PC-3 (cell line): ENCODE results near the gene IL1RN. TPM values are rescaled to one million over a fixed set of nuclear protein-coding genes. Genes with fewer than 3 reads are reported as not detected.

Experiments used
- ATAC-seq: fragments of 200-7000 bp; cut with Tn5 transposase; 2 replicates; pipeline ENCODE4 v1.9.1; 2020; ENCODE audit warnings: mild to moderate bottlenecking, moderate library complexity
- BruUV-seq: library from RNA; stranded (reverse); fragments of 400-500 nt; replicated peaks from 2 replicates; lab custom pipeline; 2021; lab: Mats Ljungman, UMichigan
- CTCF ChIA-PET: fragments of 300-600 bp; sonication (Branson Sonifier 250); formaldehyde crosslinking; loops from one replicate; lab custom pipeline; 2022; ENCODE audit warnings: antibody characterized with exemption; lab: Charles Lee
- POLR2A ChIA-PET: fragments of 300-600 bp; sonication (Branson Sonifier 250); formaldehyde crosslinking; loops from one replicate; lab custom pipeline; 2022; ENCODE audit warnings: antibody characterized with exemption; ENCODE audit not compliant: unreplicated experiment; lab: Charles Lee
- DNase-seq: peaks from one replicate; pipeline ENCODE4 v3.0.0-alpha.2; 2015
- H2AFZ ChIP-seq: fragments of 300-600 bp; sonication (generic); 2 replicates; pipeline ENCODE4 v1.6.0; 2016; ENCODE audit warnings: antibody characterized with exemption, low read length
- H3F3A ChIP-seq: fragments of 300-600 bp; sonication (generic); one replicate; pipeline ENCODE4 v1.6.0; 2017; ENCODE audit warnings: antibody characterized with exemption, low read length, control low read depth, mild to moderate bottlenecking; ENCODE audit not compliant: unreplicated experiment
- H3K27ac ChIP-seq: fragments of 300-600 bp; sonication (generic); 2 replicates; pipeline ENCODE4 v1.5.1; 2016; ENCODE audit warnings: mild to moderate bottlenecking, low read length
- H3K27me3 ChIP-seq: fragments of 300-600 bp; sonication (generic); 2 replicates; pipeline ENCODE4 v1.6.1; 2016; ENCODE audit warnings: low read length, mixed read lengths
- H3K36me3 ChIP-seq: fragments of 300-600 bp; sonication (generic); 2 replicates; pipeline ENCODE4 v1.6.1; 2016; ENCODE audit warnings: low read depth, mixed run types, low read length, mixed read lengths
- H3K4me1 ChIP-seq: fragments of 300-600 bp; sonication (generic); 2 replicates; pipeline ENCODE4 v1.5.1; 2016; ENCODE audit warnings: low read length; ENCODE audit not compliant: insufficient read depth
- H3K4me2 ChIP-seq: fragments of 300-600 bp; sonication (generic); 2 replicates; pipeline ENCODE4 v1.6.0; 2016; ENCODE audit warnings: low read length
- H3K4me3 ChIP-seq: fragments of 300-600 bp; sonication (generic); 2 replicates; pipeline ENCODE4 v1.5.1; 2016; ENCODE audit warnings: mild to moderate bottlenecking, low read length, mixed read lengths
- H3K79me2 ChIP-seq: fragments of 300-600 bp; sonication (generic); 2 replicates; pipeline ENCODE4 v1.6.1; 2017; ENCODE audit warnings: low read length, mixed read lengths
- H3K9ac ChIP-seq: fragments of 300-600 bp; sonication (generic); 2 replicates; pipeline ENCODE4 v1.6.0; 2016; ENCODE audit warnings: mild to moderate bottlenecking, low read length
- H3K9me2 ChIP-seq: fragments of 300-600 bp; sonication (generic); replicated peaks from 2 replicates; pipeline ENCODE4 v1.6.1; 2016; ENCODE audit warnings: mixed run types, low read length, mixed read lengths
- H3K9me3 ChIP-seq: fragments of 300-600 bp; sonication (generic); 2 replicates; pipeline ENCODE4 v1.6.1; 2016; ENCODE audit warnings: low read length, mixed read lengths
- H4K20me1 ChIP-seq: fragments of 300-600 bp; sonication (generic); 2 replicates; pipeline ENCODE4 v1.6.1; 2016; ENCODE audit warnings: low read length, mixed read lengths
- CTCF ChIP-seq: fragments of 300-600 bp; sonication (generic); conservative IDR thresholded peaks from 2 replicates; pipeline ENCODE4 v1.5.1; 2017; ENCODE audit warnings: antibody characterized with exemption, low read depth, mild to moderate bottlenecking, low read length
- EZH2 ChIP-seq: fragments of 300-600 bp; sonication (generic); IDR thresholded peaks from one replicate; pipeline ENCODE4 v1.6.1; 2017; ENCODE audit warnings: antibody characterized with exemption, mild to moderate bottlenecking, low read length; ENCODE audit not compliant: unreplicated experiment
- EZH2phosphoT487 ChIP-seq: fragments of 300-600 bp; sonication (generic); IDR thresholded peaks from 2 replicates; pipeline ENCODE4 v1.6.1; 2018; ENCODE audit warnings: mild to moderate bottlenecking, antibody characterized with exemption, low read length, borderline replicate concordance
- intact Hi-C: fragments of 100-400 bp; cut with micrococcal nuclease; formaldehyde crosslinking; loops from 2 replicates; pipeline ENCODE4 v1.9.0; 2023
- total RNA-seq: library from RNA; depleted of rRNA; stranded (reverse); fragments of >200 nt; gene quantifications from 2 replicates; pipeline ENCODE4 v1.2.3, GENCODE V29; 2014

IL1RN gene
- total RNA-seq, 1 experiment from 2014 or later = 1.3 TPM

DNA sequence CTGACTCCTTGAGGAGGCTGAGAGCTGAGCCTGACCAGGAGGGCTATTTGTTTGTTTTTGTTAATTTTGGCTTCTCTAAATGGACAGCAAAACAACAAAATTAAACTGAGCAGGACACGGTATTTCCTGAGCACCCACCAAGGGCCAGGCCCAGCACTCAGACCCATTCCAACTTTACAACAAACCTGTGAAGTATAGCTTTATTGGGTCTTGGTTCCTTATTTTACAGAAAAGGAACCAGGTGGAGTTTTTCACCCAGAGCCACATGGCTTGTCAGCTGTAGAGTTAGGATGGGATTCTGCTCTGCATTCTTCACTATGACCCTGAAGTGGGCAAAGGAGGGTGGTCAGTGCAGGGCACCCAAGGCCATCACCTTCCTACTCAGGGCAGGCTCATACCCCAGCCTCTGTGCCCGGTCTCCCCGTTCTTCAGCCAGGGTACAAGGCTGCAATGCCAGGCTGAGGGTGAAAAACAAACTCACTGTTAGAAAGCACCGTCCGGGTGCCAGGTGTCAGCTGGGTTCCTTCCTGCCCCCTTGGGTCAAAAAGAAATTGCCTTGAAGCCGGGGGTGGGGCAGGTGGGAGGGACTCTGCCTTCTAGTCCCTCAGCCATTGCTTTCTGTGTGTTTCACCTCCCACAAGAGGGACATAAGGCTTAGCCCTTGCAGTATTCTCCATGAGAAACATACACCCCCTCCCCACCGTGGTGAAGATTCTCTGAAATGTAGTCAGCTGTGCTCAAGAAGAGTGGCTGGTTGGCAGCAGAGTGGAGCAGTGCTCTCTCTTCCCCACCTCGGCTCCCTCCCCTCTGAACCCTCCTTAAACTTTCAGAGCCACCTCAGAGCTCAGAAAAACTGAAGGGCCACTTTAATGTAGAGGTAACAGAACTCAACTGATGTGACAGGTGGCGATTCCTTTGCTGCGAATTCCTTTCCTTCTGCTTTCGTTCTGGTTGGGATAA, 48.6 kb downstream of the IL1RN start:
- H3K27me3 ChIP-seq = no peaks in the 10 kb centered on the region
- no peak overlapping the region for H2AFZ ChIP-seq
- no peaks in the 10 kb centered on the region for H3K79me2 ChIP-seq
- H3K9ac ChIP-seq = no peak overlapping the region
- H3F3A ChIP-seq = no peaks in the 10 kb centered on the region
- no peaks in the 10 kb centered on the region for H4K20me1 ChIP-seq
- no TSS peak for BruUV-seq
- ChIA-PET CTCF (no interaction called here), POLR2A (no interaction called here)
- TF ChIP-seq CTCF = no peak
- TF ChIP-seq EZH2phosphoT487 = no peak
- no peak for TF ChIP-seq EZH2
- no peaks in the 10 kb centered on the region for H3K9me3 ChIP-seq
- intact Hi-C loops = no loop called here
- H3K4me2 ChIP-seq = no peak overlapping the region
- no peaks in the 10 kb centered on the region for H3K36me3 ChIP-seq
- no peak for DNase-seq
- ATAC-seq = no peak
- no peaks in the 10 kb centered on the region for H3K4me1 ChIP-seq
- H3K27ac ChIP-seq = no peak overlapping the region
- H3K9me2 ChIP-seq = no peaks in the 10 kb centered on the region
- no peak overlapping the region for H3K4me3 ChIP-seq

DNA sequence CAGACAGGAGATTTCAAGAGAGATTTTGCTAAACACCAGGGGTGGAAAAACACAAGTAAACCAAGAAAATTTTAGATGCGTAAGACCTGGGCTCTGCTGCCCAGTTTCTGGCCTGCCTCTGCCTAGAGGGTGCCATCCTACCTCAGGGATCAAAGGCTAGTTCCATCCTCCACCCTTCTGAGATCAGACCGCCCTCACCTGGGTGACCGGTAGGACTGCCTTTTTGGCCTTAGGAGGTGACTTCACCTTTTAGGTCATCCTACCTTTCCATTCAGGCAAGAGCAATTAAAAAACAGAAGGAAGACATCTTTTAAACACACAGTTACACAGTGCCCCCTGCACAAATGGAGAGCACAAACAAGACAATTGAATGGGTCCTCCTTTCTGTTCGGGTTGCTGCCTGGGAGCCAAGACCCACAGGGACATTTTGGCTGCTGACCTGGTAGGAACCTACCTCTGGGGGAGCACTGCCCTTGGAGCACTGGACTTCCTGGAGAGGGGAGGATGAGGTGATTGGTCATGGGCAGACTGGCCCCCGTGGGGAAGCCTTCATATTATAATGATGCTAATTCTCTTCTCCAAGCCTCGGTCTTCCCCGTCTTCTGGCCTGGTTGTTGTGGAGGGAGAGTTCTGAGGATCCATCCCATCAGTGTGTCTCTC, 49.4 kb downstream of the IL1RN start:
- no peak for ATAC-seq
- no peaks in the 10 kb centered on the region for H3K27me3 ChIP-seq
- H4K20me1 ChIP-seq = no peaks in the 10 kb centered on the region
- no peak overlapping the region for H3K4me3 ChIP-seq
- no peaks in the 10 kb centered on the region for H3K4me1 ChIP-seq
- no peak for DNase-seq
- H3K27ac ChIP-seq = no peak overlapping the region
- ChIA-PET CTCF (no interaction called here), POLR2A (no interaction called here)
- no peaks in the 10 kb centered on the region for H3K9me2 ChIP-seq
- no peak overlapping the region for H3K4me2 ChIP-seq
- BruUV-seq = no TSS peak
- no peaks in the 10 kb centered on the region for H3K79me2 ChIP-seq
- no peak overlapping the region for H2AFZ ChIP-seq
- no peaks in the 10 kb centered on the region for H3F3A ChIP-seq
- no peaks in the 10 kb centered on the region for H3K9me3 ChIP-seq
- intact Hi-C loops = no loop called here
- H3K9ac ChIP-seq = no peak overlapping the region
- TF ChIP-seq EZH2phosphoT487 (no peak), EZH2 (no peak), CTCF (no peak)
- no peaks in the 10 kb centered on the region for H3K36me3 ChIP-seq
